Activated CD4-positive, alpha-beta T cell treated with anti-CD3 and anti-CD28 coated beads, Interleukin-2, amount 50 U/mL, for 1 hour (primary cell): ENCODE results near the gene CNGA3.
"Not testable (repeated sequence)": the region's sequence is repeated elsewhere in the genome, so short reads cannot be mapped to it uniquely, and the experiment has no call there.

Source experiments
- DNase-seq: peaks from one replicate; pipeline ENCODE4 v3.0.0-alpha.2; 2020

The CNGA3 gene

DNA sequence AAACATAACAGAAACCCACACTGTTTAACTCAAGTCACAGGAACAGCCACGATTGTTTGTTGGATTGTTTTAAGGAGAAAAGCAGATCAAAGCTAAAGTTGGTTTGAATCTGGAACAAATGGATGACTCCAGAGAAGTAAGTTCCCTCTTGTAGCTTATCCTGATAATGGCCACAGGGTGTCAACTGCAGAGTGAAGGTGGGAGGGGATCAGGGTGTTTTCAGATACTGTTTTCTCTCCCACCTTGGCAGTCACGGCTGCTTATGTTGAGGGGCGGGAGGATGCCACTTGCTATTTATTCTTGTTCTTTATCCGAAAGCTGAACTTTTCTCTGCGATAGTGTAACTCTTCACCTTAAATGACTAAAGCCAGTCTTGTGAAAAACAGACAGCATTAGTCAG, 61.9 kb downstream of the CNGA3 start:
- no peak for DNase-seq

DNA sequence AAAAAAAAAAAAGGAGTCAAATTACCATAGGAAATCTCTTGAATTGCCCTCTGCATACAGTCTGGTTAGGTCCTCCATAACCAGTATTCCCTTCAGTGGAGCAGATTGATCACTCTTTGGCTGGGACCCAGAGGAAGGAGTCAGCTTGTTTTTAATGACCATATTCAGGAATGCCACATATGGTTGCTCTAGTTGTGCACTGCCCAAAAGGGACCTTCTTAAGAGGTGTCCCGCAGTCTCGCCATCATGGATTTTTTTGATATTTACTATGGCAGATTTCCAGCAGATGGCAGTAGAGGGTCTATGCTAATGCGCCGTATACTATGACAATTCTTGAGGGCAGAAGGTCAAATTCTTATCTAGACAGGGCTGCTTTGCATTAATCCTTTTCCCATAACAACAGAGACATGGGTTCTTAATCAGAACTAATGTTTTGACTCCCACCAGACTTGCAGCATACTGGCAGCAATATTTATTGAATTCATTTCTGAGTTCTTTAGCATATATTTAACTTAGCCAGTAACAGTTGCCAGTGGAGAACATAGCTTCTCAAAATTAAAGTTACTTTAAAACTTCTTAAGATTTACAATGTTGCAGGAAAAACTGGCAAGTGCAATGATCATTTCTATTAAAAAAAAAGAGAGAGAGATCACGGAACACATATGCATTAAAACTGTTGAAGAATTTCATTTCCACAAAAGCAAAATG, 66.6 kb downstream of the CNGA3 start:
- peak; percentile 40 for DNase-seq

DNA sequence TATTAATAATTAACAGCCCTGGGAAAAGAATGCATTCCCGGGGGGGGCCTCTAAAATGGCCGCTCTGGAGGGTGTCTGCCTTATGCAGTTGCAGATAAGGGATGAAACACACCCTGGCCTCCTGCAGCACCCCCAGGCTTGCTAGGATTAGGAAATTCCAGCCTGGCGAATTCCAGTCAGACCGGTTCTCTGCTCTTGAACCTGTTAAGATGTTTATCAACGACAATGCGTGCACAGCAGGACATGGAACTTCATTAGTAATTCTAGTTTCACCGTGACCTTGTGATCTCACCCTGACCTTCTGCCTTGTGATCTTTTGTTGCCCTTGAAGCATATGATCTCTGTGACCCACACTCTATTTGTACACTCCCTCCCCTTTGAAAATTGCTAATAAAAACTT, 68.0 kb downstream of the CNGA3 start:
- not testable (repeated sequence) for DNase-seq

DNA sequence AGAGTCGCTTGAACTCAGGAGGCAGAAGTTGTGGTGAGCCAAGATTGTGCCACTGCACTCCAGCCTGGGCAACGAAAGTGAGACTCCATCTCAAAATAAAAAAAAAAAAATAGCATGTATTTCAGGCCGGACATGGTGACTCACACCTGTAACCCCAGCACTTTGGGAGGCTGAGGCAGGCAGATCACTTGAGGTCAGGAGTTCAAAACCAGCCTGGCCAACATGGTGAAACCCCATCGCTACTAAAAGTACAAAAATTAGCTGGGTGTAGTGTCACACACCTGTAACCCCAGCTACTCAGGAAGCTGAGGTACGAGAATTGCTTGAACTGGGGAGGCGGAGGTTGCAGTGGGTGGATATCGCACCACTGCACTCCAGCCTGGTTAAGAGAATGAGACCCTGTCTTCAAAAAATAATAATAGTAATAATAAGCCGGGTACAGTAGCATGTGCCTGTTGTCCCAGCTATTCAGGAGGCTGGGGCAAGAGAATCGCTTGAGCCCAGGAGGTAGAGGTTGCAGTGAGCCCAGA, 69.5 kb downstream of the CNGA3 start:
- not testable (repeated sequence) for DNase-seq

DNA sequence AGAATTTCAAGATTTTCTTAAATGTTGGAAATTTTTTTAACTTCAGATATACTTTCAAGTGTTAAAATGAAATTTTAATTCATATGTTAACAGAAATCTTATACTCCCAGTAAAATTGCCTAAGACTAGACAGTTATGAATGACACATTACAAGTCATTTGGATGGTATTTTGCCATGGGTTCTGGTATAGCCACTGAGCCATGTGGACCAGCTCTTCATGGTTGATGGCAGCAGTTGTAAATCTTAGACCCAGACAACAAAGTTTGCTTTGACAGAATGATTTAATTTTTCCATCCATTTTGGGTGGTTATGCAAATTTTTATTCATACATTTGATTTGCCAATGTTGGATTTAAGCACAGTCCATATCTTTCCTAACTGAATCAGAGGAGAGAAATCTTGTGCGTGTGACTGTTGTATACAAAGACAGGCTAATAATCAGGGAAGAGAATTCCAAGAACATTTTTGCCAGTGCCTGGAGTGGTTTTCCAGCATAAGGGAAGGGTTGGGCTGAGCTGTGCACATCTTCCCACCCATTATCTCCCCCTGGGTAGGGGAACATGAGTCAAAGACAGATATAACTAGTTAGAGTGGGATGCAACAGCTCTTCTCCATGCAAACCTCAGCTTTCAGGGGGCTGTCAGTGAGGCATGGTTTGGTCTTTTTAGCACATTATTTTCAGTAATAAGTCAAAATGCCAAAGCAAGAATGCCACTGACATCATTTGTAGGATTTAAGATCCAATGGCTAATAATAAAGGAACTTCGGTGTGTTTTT, 70.3 kb downstream of the CNGA3 start:
- DNase-seq: no peak

DNA sequence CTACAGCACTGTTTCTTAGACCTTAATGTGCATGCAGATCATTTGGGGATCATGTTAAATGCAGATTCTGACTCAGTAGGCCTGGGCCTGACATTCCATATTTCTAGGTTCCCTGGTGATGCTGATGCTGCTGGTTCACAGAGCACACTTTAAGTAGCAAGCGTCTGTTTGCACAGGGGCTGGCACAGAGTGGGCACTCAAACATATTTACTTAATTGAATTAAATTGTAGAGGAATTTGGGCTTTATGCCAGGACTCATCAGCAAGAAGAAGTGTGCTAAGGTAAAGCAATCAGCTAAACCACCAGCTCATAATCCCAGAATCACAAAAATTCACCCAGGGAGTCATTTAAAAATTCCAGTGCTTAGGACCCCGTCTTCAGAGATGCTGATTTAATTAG, 73.3 kb downstream of the CNGA3 start:
- DNase-seq: no peak

DNA sequence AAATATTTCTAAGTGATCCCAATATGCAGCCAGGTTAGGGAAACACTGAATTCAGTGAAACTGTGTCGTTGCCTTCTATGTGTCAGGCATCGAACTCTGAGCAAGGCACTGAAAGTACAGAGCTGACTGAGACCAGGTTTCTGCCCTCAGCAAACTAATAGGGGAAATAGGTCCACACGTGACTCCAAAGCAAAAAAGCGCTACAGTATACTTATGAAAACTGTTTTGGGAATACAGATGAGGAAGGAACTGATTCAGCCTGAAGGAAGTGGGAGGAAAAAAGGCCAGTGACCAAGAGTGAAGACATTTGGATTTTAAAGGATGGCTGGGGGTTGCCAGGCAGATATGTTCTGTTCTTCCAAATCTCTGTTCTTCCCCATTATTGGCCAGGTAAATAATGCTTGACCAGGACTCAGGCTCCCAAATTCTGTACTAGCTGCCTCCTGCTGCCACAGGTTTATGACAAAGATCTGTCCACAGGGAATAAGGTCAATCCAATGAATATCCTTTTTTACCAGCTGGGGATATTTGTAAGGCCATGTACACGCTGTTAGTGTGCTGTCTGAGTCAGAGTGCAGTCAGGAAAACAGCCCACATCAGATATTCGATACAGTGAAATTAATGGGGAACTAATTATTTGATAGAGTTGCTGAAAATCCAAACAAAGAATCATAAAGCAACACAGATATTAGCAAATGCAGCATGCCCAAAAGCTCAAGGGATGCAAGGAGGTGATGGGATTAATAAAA, 73.9 kb downstream of the CNGA3 start:
- DNase-seq: no peak

DNA sequence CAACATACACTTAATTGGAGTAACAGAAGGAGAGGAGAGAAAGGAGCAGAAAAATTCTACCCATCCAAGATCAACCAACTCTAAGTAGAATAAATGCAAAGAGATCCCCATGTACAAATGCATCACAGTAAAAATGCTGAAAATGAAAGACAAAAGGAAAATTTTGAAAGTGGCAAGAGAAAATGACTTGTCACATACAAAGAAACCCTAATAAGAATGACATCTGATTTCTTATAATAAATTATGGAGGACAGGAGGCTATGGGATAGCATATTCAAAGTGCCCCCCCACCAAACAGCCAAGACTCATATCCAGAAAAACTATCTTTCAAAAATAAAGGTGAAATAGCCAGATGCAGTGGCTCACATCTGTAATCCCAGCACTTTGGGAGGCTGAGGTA, 76.2 kb downstream of the CNGA3 start:
- DNase-seq: no peak

DNA sequence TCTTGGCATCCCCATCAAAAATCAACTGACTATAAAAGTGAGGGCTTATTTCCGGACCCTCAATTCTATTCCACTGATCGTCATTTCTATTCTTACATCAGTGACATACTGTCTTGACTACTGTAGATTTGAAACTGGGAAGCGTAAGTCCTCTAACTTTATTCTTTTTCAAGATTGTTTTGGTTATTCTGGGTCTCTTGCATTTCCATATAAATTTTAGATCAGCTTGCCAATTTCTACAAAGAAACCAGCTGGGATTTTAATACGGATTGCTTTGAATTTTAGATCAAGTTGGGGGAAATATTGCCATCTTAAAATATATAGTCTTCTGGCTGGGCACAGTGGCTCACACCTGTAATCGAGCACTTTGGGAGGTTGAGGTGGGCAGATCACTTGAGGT, 80.5 kb downstream of the CNGA3 start:
- DNase-seq: no peak

DNA sequence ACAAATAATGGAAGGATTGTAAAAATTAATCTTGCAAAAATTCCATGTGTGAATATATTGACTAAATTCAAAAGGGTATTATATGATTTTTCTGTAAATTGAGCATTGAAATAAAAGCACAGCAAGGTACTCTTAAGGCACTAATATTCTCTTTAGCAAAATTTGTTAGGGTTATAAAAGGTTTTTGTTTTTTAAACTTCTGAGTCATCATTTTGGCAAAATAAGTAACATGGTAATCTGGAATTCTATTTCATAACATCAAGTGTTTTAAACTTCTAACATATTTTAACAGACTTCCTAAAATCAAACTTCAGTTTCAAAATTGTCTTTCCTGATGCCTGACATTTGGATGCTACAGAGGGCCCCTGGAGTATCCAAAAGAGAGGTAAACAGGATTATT, 85.9 kb downstream of the CNGA3 start:
- no peak for DNase-seq

DNA sequence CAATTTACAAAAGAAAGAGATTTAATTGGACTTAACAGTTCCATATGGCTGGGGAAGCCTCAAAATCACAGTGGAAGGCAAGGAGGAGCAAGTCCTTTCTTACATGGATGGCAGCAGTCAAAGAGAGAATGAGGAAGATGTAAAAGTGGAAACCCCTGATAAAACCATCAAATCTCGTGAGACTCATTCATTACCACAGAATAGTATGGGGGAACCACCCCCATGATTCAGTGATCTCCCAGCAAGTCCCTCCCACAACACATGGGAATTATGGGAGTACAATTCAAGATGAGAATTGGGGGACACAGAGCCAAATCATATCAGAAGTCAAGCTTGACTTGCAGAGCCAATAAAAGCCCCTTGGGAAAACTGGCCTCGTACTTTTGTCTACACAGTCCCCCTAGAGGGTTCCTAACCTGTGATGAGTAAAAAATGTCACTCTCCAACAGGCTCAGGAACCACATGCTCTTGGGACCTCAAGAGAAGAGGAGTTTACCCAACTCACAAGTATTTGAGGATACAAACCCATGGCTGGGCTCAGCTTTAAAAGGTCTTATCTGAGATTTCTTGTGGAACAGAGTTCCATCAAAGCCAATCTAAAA, 87.2 kb downstream of the CNGA3 start:
- no peak for DNase-seq

DNA sequence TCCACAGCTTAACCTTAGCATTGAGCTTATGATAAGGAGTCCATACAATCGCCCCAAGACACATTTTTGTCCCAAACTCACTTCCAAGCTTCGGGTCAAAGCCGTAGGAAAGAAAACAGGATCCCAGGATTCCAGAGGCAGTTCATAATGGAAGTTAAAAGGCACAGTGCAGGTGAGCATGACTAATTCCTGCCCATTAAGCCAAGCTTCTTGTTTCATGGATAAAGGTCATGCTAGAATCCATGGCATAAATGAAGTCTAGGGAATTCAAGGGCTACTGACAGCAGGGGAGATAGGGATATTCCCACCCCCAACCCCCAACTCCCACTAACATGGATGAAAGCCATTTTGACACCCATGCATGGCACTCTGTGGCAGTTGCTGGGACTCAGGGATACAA, 88.2 kb downstream of the CNGA3 start:
- no peak for DNase-seq

DNA sequence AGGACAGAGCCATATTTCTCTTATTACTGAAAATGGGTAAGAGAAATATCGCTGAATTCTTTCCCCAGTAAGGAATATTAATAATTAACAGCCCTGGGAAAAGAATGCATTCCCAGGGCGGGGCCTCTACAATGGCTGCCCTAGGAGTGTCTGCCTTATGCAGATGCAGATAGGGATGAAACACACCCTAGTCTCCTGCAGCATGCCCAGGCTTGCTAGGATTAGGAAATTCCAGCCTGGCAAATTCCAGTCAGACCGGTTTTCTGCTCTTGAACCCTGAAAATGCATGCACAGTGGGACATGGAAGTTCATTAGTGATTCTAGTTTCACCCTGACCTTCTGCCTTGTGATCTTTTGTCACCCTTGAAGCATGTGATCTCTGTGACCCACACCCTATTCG, 89.4 kb downstream of the CNGA3 start:
- DNase-seq: not testable (repeated sequence)

DNA sequence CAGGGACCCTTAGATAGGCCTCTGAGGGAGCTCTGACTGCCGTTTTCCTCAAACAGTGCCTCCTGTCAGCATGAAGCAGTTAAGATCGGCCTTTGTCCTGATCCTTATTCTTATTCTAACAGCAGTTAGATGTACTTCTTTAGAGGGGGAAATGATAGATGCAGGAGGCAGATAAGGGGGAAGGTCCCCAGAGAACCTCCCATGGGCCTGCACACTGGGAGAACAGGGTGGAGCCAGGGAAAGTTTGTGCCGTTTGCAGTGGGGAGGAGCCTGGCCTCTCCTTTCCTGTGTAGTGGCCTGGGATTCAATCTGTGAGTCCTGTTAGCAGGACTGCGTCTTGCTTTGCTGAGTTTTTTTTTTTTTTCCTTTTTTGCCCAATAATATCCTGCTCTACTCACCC, 90.5 kb downstream of the CNGA3 start:
- no peak for DNase-seq

DNA sequence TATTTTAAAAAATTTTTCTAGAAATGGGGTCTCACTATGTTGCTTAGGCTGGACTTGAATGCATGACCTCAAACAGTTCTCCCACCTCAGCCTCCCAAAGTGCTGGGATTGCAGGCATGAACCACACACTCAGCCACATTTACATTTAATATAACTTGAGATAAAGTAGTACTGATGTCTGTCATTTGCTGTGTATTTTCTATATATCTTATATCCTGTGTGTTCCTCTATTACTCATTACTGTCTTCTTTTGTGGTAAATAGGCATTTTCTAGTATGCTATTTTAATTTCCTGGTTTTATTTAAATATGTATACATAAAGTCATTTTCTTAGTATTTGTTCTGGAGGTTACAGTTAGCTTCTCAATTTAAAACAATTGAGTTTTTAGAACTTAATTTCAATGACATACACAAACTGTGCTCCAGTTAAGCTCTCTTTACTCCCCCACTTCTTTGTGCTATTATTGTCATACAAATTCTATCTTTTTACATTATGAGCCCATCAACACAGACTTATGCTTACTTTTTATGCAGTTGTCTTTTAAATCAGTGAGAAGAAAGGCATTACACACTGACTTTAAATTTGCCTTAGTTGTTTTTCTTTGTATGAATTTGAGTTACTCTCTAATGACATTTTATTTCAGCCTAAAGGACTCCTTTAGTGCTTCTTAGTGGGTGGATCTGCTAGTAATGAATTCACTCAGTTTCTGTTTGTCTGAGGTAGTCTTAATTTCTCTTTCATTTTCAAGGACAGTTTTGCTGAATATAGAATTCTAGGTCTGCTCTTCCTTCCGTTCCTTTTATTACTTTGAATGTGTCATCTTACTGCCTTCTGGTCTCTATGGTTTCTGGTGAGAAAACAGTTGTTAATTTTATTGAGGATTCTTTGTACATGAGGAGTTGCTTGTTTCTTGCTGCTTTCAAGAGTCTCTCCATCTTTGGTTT, 92.2 kb downstream of the CNGA3 start:
- no peak for DNase-seq

DNA sequence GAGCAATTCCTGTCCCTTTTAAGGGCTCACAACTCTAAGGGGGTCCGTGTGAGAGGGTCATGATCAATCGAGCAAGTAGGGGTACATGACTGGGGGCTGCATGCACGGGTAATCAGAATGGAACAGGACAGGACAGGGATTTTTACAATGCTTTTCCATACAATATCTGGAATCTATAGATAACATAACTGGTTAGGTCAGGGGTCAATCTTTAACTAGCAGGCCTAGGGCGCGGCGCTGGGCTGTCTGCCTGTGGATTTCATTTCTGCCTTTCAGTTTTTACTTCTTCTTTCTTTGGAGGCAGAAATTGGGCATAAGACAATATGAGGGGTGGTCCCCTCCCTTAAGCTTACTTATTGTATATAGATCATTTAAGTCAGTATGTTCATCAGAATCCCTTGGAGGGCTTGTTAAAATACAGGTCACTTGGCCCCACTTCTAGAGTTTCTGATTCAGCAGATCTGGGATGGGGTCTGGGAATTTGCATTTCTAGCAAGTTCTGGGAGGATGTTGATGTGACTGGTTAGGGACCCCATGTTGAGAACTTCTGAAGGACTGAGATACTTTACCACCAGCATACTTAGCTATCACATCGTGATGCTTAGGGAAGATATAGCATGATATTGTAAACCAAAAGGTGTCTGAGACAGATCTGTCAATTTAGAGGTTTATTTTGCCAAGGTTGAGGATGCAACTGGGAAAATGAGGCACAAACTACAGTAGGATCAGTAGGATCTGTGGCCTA, 95.6 kb downstream of the CNGA3 start:
- DNase-seq: no peak

DNA sequence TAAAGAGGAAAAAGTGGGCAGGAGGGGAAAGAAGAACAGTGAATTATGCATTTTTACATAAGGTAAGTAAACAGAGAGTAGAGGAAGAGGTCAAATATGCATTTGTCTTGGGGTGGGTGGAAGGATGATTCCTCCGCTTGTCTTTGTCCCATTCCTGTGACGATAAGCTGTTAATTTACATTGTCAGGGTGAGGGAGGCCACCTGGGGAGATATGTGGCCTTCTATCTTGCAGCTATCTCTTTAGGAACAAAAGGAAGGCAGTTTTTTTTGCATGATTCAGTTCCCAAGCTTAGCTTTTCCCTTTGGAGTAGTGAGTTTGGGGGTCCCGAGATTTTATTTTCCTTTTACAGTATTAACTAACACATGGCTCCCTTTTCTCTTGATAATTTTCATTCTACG, 96.2 kb downstream of the CNGA3 start:
- DNase-seq: no peak

DNA sequence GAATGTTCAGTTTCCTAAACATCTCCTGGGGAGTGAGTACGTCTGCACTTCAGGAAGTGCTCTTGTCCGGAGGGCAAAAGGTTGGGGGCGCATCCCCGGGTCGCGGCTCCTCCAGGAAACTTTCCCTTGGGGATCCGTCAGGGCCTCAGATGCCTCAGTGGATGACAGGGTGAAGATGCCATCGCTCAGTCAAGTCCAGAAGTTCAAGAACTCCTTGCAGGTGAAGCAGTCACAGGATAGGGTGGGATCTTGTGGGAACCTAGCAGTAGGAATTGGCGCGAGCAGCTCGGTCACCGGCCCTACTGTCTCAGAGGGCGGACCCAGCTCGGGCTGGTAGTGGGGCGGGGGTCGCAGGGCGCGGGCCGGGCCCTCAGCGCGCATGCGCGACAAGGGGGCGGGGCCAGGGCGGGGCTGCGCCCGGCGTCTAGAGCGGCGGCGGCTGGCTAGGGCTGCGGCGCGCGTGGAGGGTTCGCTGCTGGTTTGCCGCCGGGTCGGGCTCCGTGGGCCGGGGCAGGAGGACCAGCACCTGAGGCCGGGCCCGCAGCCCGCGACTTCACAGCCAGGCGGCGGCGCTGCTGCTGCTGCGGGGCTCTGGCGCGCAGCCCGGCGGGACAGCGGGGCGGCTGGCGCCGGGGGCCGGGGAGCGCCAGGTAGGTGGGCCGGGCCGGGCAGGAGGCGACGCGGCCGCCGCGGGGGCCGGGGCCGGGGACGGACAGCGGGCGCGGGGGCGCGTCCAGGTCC, 98.3 kb downstream of the CNGA3 start, which contains the start of gene INPP4A:
Gene INPP4A (plus strand): TSS at position 423 of the 741 bp plus-strand sequence. CDS start 75,191 bp downstream, outside the sequence.
- peak; percentile 78 for DNase-seq

DNA sequence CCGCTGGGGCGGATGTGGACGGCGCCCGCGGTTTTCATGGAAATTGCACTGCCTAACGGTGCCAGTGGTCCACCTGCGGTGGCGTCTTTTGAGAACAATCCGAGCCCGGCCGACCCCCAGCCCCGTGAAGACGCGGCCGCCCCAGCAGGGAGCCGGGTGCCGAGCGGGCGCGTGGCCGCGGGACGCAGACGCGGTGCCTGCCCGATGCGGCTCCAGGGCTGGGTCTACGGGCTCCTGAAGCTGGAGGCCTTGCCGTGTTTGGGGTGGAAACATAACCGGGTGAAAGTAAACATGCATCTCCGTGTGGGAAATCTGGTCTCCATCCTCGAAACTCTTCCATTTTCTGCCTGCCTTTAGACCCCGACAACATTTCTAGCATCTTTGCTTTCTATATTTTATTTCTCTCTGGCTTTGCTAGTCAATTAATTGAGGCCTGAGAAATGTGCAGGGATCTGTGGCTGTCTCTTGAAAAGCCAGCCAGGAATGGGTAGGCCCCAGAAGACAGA, 99.0 kb downstream of the CNGA3 start:
- DNase-seq: no peak
